Lower leg skin (tissue), 3 donors: ENCODE data around the gene ZNF385B.

Source experiments
- POLR2A ChIP-seq, 2 donors: fragments of 450-650 bp; IDR thresholded peaks; one replicate each; pipeline ENCODE4 v1.6.1; 2016 to 2017; ENCODE audit warnings: antibody characterized with exemption in 2 of 2, mild to moderate bottlenecking in 1 of 2, moderate library complexity in 1 of 2
- TF ChIP-seq, protein P1 (sequence below), 3 donors: fragments of 450-650 bp; IDR thresholded peaks; one replicate each; pipeline ENCODE4 v1.5.1; 2016; ENCODE audit warnings: antibody characterized with exemption in 3 of 3, mild to moderate bottlenecking in 3 of 3, moderate library complexity in 2 of 3

DNA sequence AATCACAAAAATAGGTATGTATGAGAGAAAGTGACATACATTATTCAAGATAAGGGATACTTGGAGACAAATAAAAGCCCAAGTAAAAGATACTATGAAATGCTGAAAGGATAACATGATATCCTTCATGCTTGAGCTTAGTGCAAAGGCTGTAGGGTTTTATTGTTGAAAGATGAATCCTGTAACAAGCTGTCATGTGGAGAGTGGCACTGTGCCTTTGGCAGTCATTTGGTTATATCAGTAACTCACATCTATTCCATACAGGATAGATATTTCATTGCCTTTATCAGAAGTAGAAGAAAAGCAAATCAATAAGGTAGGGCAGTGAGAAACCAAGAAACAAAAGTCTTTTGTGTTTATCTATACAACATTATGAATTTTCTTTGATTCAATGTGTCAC lies 211.0 kb downstream of the ZNF385B start:
- TF ChIP-seq, protein P1, sequence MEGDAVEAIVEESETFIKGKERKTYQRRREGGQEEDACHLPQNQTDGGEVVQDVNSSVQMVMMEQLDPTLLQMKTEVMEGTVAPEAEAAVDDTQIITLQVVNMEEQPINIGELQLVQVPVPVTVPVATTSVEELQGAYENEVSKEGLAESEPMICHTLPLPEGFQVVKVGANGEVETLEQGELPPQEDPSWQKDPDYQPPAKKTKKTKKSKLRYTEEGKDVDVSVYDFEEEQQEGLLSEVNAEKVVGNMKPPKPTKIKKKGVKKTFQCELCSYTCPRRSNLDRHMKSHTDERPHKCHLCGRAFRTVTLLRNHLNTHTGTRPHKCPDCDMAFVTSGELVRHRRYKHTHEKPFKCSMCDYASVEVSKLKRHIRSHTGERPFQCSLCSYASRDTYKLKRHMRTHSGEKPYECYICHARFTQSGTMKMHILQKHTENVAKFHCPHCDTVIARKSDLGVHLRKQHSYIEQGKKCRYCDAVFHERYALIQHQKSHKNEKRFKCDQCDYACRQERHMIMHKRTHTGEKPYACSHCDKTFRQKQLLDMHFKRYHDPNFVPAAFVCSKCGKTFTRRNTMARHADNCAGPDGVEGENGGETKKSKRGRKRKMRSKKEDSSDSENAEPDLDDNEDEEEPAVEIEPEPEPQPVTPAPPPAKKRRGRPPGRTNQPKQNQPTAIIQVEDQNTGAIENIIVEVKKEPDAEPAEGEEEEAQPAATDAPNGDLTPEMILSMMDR (IDR thresholded peaks at IDR 0.05), result no peak
- TF ChIP-seq POLR2A (IDR thresholded peaks at IDR 0.05), result no peak
